ENCODE data around the gene PHF3.

The PHF3 gene

DNA sequence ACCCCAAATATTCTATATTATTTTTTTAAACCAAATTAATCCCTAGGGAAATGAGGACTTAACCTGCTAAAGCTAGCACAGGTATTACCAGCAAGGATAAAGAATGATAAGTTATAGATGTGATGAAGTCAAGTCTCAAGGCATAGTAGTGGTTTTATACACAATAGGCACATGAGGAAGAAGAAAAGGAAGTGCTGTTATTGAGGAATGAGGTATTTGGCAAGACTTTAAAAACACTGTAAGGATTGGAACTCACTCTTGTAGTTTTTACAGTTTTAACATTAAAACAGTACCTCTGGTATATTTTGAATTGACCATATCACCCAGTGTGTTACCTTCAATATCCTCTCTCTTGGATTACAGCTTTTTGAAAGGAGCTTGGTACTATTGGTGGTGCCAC lies 54.6 kb downstream of the PHF3 start:
- H3K4me3 ChIP-seq (ENCODE audit: low read depth, low read length): no peak overlapping the region
- no peak for DNase-seq (ENCODE audit: low read depth)
- TF ChIP-seq, protein P1, sequence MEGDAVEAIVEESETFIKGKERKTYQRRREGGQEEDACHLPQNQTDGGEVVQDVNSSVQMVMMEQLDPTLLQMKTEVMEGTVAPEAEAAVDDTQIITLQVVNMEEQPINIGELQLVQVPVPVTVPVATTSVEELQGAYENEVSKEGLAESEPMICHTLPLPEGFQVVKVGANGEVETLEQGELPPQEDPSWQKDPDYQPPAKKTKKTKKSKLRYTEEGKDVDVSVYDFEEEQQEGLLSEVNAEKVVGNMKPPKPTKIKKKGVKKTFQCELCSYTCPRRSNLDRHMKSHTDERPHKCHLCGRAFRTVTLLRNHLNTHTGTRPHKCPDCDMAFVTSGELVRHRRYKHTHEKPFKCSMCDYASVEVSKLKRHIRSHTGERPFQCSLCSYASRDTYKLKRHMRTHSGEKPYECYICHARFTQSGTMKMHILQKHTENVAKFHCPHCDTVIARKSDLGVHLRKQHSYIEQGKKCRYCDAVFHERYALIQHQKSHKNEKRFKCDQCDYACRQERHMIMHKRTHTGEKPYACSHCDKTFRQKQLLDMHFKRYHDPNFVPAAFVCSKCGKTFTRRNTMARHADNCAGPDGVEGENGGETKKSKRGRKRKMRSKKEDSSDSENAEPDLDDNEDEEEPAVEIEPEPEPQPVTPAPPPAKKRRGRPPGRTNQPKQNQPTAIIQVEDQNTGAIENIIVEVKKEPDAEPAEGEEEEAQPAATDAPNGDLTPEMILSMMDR (IDR thresholded peaks at IDR 0.05; ENCODE audit: insufficient read depth, low read depth, low read length, missing control alignments): no peak

DNA sequence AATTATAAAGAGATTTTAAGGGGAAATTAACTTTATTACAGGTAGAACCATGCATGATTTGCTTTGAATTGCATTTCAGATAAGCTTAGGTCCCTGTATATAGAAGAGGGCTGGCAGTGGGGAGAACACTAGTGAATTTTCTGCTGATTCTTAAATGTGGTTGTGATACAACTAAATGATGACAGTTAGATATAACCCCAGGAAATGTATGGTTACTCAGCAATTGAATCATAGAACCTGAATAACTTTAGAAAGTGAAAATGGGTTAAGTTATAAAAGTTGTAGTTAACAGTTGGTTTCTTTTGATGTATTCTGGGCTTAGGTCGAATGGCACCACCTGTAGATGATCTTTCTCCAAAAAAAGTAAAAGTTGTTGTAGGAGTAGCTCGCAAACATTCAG lies 70.1 kb downstream of the PHF3 start:
- H3K4me3 ChIP-seq (ENCODE audit: low read depth, low read length): no peak overlapping the region
- TF ChIP-seq, protein P1 (IDR thresholded peaks at IDR 0.05; ENCODE audit: insufficient read depth, low read depth, low read length, missing control alignments): no peak
- DNase-seq (ENCODE audit: low read depth): no peak

DNA sequence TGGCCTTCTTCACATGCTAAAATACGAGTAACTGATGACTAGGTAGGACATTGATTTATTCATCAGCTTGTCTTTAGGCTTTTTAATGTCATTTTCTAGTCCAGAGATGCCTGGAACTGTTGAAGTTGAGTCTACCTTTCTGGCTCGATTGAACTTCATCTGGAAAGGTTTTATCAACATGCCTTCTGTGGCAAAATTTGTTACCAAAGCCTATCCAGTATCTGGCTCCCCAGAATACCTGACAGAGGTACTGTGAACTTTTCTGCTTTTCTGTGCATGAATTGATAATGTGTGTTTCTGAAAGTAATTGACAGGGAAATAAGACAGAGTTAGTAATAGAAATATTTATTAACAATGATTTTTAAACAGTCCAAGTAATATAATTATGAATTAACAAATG lies 71.0 kb downstream of the PHF3 start:
- TF ChIP-seq, protein P1 (IDR thresholded peaks at IDR 0.05; ENCODE audit: insufficient read depth, low read depth, low read length, missing control alignments): no peak
- DNase-seq (ENCODE audit: low read depth): no peak
- H3K4me3 ChIP-seq (ENCODE audit: low read depth, low read length): no peak overlapping the region

DNA sequence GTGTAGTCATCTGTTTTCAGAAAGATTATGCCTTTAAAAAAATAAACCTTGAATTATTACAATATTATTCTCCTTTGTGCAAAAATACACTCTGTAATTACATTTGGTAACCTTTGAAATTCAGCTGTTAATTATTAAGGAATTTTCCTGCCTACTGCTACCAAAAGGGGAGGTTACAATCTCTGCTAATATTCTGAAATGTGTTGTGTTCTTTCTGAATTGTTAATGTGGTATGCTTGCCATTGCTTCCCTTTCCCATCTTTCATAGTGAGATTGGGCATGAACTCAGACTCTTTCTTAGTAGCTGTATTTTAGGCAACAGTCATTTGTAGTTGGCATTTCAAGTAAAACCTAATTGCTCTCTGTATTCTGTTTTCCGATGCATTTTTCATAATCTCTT lies 73.0 kb downstream of the PHF3 start:
- TF ChIP-seq, protein P1 (IDR thresholded peaks at IDR 0.05; ENCODE audit: insufficient read depth, low read depth, low read length, missing control alignments): no peak
- no peak for DNase-seq (ENCODE audit: low read depth)
- H3K4me3 ChIP-seq (ENCODE audit: low read depth, low read length): no peak overlapping the region

DNA sequence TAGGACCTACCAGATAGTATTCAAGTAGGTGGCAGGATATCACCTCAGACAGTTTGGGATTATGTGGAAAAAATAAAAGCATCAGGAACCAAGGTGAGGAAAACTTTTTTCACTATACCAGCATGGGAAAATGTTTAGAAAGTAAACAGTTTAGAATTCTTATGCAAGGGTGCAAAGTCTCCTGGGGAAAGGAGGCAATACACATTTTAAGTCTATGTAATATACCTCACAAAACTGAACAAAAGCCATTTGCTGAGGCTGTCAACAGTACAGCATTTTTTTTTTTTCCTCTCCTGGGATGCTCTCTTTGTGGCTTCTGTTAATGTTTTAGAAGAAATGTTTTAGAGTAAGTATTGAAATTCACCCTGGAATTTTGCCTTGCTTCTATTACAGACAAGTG lies 73.5 kb downstream of the PHF3 start:
- DNase-seq (ENCODE audit: low read depth): no peak
- TF ChIP-seq, protein P1 (IDR thresholded peaks at IDR 0.05; ENCODE audit: insufficient read depth, low read depth, low read length, missing control alignments): no peak

DNA sequence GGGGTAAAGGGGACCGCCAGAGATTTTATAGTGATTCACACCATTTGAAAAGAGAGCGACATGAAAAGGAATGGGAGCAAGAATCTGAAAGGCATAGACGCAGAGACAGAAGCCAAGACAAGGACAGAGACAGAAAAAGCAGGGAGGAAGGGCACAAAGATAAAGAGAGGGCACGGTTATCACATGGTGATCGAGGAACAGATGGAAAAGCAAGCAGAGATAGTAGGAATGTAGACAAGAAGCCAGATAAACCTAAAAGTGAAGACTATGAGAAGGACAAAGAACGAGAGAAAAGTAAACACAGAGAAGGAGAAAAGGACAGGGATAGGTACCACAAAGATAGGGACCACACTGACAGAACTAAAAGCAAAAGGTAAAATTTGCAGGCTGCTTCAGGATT lies 77.7 kb downstream of the PHF3 start:
- DNase-seq (ENCODE audit: low read depth): no peak
- no peak overlapping the region for H3K4me3 ChIP-seq (ENCODE audit: low read depth, low read length)
- TF ChIP-seq, protein P1 (IDR thresholded peaks at IDR 0.05; ENCODE audit: insufficient read depth, low read depth, low read length, missing control alignments): no peak

More for the DNA sequence above, 73.5 kb downstream of the PHF3 start:
- H3K4me3 ChIP-seq (ENCODE audit: low read depth, low read length): no peak overlapping the region

DNA sequence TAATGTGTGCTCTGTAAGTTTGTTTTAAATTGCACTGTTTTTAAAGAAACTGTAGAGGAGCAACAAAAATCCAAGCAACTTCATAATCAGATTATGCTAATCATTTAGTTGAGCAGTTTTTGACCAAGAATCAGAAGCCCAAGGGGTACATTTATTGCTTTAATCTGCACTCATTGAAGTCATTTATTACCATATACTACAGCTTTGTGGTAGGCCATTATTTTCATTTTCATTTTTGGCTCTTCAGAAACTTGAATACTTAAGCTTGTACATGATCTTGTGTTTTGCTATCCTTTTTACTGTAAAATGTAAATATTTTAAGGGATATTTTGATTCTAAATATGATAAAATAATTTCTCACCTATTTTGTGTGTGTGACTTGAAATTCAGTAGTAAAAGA lies 78.5 kb downstream of the PHF3 start:
- no peak overlapping the region for H3K4me3 ChIP-seq (ENCODE audit: low read depth, low read length)
- peak; percentile 3 for DNase-seq (ENCODE audit: low read depth)
- TF ChIP-seq, protein P1 (IDR thresholded peaks at IDR 0.05; ENCODE audit: insufficient read depth, low read depth, low read length, missing control alignments): no peak
